Gastrocnemius medialis (tissue), 4 donors: ENCODE data around the gene PKP2.

ENCODE experiments used
- POLR2A ChIP-seq, 2 donors: fragments of 450-650 bp; IDR thresholded peaks; one replicate each; pipeline ENCODE4 v1.6.1; 2017; ENCODE audit warnings: antibody characterized with exemption in 2 of 2, mild to moderate bottlenecking in 2 of 2, moderate library complexity in 2 of 2
- TF ChIP-seq, protein P1 (sequence below), 5 experiments: fragments of 450-650 bp in 3 of 5; fragments of 200-600 bp in 2 of 5; sonication (generic) in 2 of 5; IDR thresholded peaks in 4 of 5; conservative IDR thresholded peaks in 1 of 5; 1 replicate in 4 of 5; 2 replicates in 1 of 5; pipeline ENCODE4 v1.5.1; 2016 to 2019; ENCODE audit warnings: antibody characterized with exemption in 5 of 5, mild to moderate bottlenecking in 3 of 5, moderate library complexity in 3 of 5

DNA sequence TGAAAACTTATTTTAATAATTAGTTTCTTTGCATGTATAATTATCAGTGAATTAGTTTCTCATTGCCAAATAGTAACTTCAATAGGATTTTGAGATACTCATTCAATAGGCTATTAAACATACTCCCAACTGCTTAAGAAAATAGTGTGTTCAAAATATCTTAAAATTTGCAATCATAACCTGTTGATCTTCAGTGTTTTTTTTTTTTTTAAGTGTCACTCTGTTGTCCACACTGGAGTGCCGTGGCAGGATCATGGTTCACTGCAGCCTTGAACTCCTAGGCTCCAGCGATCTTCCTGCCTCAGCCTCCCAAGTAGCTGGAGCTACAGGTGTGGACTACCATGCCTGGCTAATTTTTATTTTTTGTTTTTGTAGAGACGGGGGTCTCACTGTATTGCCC is 139.4 kb downstream of the PKP2 start:
- TF ChIP-seq, protein P1, sequence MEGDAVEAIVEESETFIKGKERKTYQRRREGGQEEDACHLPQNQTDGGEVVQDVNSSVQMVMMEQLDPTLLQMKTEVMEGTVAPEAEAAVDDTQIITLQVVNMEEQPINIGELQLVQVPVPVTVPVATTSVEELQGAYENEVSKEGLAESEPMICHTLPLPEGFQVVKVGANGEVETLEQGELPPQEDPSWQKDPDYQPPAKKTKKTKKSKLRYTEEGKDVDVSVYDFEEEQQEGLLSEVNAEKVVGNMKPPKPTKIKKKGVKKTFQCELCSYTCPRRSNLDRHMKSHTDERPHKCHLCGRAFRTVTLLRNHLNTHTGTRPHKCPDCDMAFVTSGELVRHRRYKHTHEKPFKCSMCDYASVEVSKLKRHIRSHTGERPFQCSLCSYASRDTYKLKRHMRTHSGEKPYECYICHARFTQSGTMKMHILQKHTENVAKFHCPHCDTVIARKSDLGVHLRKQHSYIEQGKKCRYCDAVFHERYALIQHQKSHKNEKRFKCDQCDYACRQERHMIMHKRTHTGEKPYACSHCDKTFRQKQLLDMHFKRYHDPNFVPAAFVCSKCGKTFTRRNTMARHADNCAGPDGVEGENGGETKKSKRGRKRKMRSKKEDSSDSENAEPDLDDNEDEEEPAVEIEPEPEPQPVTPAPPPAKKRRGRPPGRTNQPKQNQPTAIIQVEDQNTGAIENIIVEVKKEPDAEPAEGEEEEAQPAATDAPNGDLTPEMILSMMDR (IDR thresholded peaks at IDR 0.05 in 4 of 5, conservative IDR thresholded peaks at IDR 0.05 in 1 of 5): no peak
- no peak for TF ChIP-seq POLR2A (IDR thresholded peaks at IDR 0.05)
